GM19328 (cell line): ENCODE data around the gene NDUFS1.
"Not testable (repeated sequence)": the region's sequence is repeated elsewhere in the genome, so short reads cannot be mapped to it uniquely, and the experiment has no call there.

Source experiments
- ATAC-seq: cut with Tn5 transposase; IDR thresholded peaks from one replicate; pipeline ENCODE4 v1.9.1; 2021; ENCODE audit warnings: mild to moderate bottlenecking, moderate library complexity; ENCODE audit not compliant: unreplicated experiment

Gene NDUFS1

GRCh38 chr2:206163251-206163880 is 4.1 kb upstream of the NDUFS1 start:
- ATAC-seq, result no peak

DNA sequence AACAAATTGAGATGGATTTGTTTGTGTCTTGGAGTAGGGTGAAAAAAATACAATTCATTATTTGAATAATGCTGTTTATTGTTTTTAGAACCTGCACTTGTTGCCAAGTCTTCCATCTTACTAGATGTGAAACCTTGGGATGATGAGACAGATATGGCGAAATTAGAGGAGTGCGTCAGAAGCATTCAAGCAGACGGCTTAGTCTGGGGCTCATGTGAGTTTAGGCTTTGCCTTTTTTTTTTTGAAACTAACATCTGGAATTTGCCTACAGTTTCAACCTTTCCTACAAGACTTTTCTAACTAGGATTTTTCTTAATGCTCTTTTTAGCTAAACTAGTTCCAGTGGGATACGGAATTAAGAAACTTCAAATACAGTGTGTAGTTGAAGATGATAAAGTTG is 3.2 kb upstream of the NDUFS1 start:
- not testable (repeated sequence) for ATAC-seq

- ATAC-seq, result no peak
Observed at GRCh38 chr2:206160807-206161179, 1.5 kb upstream of the NDUFS1 start.

- ATAC-seq, result peak; percentile 46
Observed at GRCh38 chr2:206160125-206160806, 1.0 kb upstream of the NDUFS1 start.

DNA sequence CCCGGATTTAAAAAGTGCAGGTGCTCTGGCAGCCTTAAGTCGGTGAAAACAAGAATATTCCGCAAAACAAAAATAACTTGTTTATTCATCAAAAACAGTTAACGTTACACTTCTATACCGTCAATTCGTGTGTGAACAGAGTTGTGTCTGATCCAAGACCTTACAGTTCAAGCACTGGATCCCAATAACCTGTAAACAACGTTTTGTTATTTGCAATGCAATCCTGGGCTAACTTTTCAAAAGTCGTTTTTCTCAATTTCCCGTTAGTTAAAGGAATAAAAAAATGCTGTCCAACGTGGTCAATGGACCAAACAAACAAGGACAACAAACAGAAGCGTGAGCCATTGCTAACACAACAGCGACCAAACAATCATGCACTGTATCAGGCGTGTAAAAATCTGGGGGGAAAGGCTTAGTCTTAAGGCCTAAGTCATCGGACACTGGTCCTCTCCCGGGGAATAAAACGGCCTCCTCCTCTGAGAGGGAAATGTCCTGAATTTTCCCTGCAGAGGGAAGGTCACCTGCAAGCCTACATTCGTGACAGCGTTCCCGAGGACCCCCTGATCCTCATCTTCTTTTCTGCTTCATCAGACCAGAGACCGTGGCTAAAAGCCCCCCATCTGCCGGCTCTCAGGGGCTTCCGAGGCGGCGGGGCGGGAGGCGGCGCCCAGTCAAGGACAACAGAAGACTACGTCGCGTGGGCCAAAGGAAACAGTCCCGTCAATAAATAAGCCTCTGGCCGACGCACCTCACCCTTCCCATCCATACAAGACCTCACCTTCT is 490 bp downstream of the NDUFS1 start:
- peak; percentile 10 for ATAC-seq

DNA sequence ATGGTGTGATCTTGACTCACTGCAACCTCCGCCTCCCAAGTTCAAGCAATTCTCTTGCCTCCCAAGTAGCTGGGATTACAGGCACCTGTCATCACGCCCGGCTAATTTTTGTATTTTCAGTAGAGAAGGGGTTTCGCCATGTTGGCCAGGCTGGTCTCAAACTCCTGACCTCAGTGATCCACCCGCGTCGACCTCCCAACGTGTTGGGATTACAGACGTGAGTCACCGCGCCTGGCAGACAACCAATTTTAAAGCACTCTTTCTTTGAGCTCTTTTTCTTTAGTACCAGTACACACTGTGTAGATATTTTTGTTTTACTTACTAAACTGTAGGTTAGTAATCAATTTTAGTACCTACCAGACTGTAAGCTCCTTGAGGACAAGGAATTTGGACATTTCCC is 2.2 kb downstream of the NDUFS1 start:
- not testable (repeated sequence) for ATAC-seq

DNA sequence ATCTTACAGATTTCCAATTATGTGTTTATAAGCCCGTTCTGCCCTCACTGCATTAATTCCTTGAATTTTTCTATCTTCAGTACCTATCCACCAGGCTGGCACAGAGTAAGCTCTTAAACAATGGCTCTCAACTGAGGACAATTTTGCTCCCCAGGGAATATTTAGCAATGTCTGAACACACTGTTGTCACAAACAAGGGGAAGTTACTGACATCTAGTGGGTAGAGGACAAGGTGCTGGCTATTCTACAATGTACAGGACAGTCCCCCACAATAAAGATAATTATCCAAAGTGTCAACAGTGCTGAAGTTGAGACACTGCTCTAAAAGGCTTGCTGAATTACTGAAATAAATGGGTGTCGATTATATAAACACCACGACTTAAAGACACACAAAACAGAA is 5.0 kb downstream of the NDUFS1 start:
- no peak for ATAC-seq

GRCh38 chr2:206150631-206151030 is 8.6 kb downstream of the NDUFS1 start:
- no peak for ATAC-seq

DNA sequence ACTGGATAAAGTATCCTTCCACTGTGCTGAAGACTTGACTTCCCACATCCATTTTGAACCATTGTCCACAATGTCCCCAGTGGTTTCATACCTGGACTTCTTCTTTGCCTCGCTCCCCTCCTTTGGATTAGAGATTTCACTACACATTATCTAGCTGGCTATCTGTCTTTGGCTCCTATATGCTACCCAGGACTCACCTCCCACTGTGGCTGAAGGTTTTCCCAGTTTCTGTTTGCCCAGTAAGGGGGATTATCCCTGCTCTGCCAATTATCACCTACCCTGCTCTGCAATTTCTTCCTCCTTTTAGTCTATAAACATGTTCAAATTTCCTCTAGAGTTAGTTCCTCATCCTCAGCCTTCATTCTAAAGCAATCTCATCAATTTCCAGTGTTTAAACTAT is 9.1 kb downstream of the NDUFS1 start:
- ATAC-seq, result no peak

- ATAC-seq, result no peak
Observed at GRCh38 chr2:206149330-206149729, 9.9 kb downstream of the NDUFS1 start.

GRCh38 chr2:206145665-206146064 is 13.6 kb downstream of the NDUFS1 start:
- no peak for ATAC-seq

GRCh38 chr2:206144383-206144782 is 14.9 kb downstream of the NDUFS1 start:
- no peak for ATAC-seq

DNA sequence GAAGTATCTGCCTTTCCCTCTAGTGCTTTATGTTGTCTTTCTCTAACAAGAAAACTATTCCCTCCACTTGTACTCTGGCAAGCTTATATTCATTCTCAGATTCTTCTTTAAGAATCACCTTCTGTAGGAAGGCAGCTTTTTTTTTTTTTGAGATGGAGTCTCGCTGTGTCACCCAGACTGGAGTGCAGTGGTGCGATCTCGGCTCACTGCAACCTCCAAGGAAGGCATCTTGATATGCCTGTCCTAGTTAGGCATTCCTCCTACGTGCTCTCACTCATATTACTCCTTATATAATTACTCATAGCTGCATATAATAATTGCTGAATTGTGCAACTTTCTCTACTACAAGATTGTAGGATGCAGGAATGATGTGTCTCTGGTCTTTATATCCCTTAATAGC is 15.8 kb downstream of the NDUFS1 start:
- no peak for ATAC-seq

GRCh38 chr2:206127656-206128055 is 31.6 kb downstream of the NDUFS1 start:
- no peak for ATAC-seq

DNA sequence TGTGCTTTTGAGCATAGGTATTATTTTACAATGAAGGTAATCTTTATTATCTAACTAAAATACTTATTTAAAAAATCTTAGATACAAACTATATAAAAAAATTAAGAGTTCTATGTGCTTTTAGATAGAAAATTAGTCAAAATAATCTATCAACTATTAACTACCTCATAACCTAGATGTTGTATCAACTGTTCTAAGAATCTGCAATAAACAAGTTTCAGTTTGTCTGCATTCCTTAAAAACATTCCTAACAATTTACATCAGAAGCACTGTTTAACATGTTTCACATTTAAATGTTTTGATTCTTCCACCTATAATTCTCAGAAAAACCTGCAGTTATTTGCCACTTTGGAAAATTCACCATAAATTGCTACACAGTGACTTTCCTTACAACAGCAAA is 33.3 kb downstream of the NDUFS1 start:
- no peak for ATAC-seq

GRCh38 chr2:206122569-206122968 is 36.7 kb downstream of the NDUFS1 start:
- ATAC-seq, result not testable (repeated sequence)

- no peak for ATAC-seq
Observed at GRCh38 chr2:206116278-206116677, 43.0 kb downstream of the NDUFS1 start.

DNA sequence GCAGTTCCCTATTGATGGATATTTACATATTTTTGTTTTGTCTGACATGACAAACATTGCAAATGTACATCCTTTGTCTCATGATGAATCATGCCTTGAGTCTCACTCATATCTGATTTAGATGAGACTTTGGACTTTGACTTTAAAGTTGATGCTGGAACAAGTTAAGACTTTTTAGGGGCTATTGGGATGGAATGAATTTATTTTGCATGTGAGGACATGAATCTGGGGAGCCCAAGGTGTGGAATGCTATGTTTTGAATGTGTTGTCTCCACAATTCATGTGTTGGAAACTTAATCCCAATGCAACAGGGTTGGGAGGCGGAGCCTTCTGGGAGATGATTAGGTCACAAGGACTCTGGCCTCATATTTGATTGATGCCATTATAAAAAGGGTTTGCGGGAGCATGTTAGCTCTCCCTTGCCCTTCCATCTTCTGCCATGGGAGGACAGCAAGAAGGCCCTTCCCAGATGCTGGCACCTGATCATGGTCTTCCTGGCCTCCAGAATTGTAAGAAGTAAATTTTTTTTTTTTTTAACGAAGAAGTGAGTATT is 44.1 kb downstream of the NDUFS1 start:
- ATAC-seq, result no peak

DNA sequence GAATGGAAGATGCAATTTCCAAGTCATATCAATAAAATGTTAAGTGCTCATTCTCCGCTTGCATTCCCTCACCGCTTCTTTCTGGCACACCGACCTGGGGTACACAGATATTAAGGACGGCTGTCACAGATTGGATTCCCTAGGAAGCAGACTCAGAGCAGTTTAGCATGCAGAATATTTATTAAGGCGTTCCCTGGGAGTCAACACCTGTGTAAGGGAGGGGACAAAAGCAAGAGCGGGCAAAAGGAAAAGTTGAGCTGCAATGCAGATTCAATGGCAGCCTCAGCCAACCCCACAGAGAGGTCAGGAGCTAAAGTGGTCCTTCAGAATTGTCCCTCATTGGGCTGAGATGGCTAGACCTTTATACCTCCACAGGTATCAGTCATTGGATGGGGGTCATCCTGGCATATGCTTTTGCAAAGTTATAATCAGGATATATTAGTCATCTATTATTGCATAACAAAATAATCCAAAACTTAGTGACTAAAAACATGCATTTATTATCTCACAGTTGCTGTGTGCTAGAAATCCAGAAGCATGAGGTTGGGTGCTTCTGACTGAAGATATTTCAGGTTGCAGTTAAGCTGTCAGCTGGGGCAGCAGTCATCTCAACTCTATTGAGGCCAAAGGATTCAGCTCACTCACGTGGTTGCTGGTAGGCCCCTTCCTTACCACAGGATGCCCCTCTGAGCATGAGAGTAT is 46.2 kb downstream of the NDUFS1 start:
- no peak for ATAC-seq

DNA sequence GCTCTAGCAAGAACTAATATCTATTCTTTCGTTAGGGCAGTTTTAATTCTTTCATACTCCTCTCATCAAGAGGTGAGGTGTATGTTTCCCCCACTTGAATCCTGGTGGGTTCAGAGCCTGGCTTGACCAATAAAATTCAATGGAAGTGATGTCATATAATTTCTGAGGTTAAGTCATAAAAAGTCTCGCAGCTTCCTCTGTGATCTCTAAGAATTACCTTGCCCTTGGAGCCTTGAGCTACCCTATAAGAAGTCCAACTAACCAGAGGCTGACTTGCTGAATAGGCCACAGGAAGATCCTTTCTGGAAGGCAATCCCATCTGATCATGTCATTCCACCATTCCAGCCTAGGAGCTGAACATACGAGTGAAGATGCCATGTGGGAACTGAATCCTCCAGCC is 47.1 kb downstream of the NDUFS1 start:
- no peak for ATAC-seq

DNA sequence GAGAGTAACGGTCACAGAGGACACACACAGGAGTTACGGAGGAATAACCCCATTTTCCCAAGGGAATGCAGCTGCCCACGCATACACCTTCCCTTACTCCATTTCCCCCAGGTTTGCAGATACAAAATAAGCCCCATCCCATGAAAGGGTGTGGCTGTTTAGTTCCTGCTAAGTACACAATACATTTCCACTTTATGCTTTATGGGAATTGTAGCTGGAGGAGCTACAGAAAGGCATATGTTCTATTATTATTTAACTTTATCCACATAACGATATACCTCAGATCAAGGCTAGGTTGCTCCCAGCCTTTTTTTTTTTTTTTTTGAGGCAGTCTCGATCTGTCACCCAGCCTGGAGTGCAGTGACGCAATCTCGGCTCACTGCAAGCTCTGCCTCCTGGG is 50.5 kb downstream of the NDUFS1 start:
- no peak for ATAC-seq
